Activated CD8-positive, alpha-beta T cell treated with anti-CD3 and anti-CD28 coated beads for 36 hours (primary cell): ENCODE data around the gene SURF2. TPM values are rescaled to one million over a fixed set of nuclear protein-coding genes. Genes with fewer than 3 reads are reported as not detected.

Source experiments
- ATAC-seq: fragments of 200-7000 bp; cut with Tn5 transposase; one replicate; pipeline ENCODE4 v1.10.0; 2021; ENCODE audit warnings: mild to moderate bottlenecking, moderate library complexity
- CTCF ChIA-PET: fragments of 350-600 bp; sonication (Branson Sonifier 250); formaldehyde crosslinking; loops from one replicate; lab custom pipeline; 2021; ENCODE audit warnings: antibody characterized with exemption; lab: Charles Lee
- POLR2A ChIA-PET: fragments of 350-600 bp; sonication (Branson Sonifier 250); formaldehyde crosslinking; loops from one replicate; lab custom pipeline; 2021; ENCODE audit warnings: antibody characterized with exemption; lab: Charles Lee
- DNase-seq: peaks from one replicate; pipeline ENCODE4 v3.0.0-alpha.2; 2020
- H3K27ac Mint-ChIP-seq: one replicate; pipeline ENCODE4 v1.8.0; 2021; ENCODE audit warnings: mild to moderate bottlenecking, mixed read lengths
- H3K27me3 Mint-ChIP-seq: one replicate; pipeline ENCODE4 v1.8.0; 2021; ENCODE audit warnings: mixed read lengths
- H3K36me3 Mint-ChIP-seq: one replicate; pipeline ENCODE4 v1.8.0; 2021; ENCODE audit warnings: low read depth, mixed read lengths
- H3K4me1 Mint-ChIP-seq: one replicate; pipeline ENCODE4 v1.8.0; 2021; ENCODE audit warnings: low read depth, mixed read lengths
- H3K4me3 Mint-ChIP-seq: one replicate; pipeline ENCODE4 v1.8.0; 2021; ENCODE audit warnings: mild to moderate bottlenecking, moderate library complexity, mixed read lengths
- H3K9me3 Mint-ChIP-seq: one replicate; pipeline ENCODE4 v1.8.0; 2021; ENCODE audit warnings: mixed read lengths
- CTCF ChIP-seq: fragments of 200-600 bp; IDR thresholded peaks from one replicate; pipeline ENCODE4 v1.8.0; 2022; ENCODE audit warnings: antibody characterized with exemption, mild to moderate bottlenecking
- intact Hi-C: fragments of 100-400 bp; cut with micrococcal nuclease; formaldehyde crosslinking; loops from one replicate; pipeline ENCODE4 v1.10.0; 2022
- total RNA-seq, 2 experiments: library from RNA; stranded (reverse); gene quantifications; one replicate each; pipeline ENCODE4 v1.2.3, GENCODE V29; 2021

SURF2 gene
- total RNA-seq, 2 experiments from 2014 or later, result 14.6 to 21.5 TPM

GRCh38 chr9:133335924-133336811 is 20.2 kb upstream of the SURF2 start, which contains the start of gene SURF6:
SURF6 (minus strand) TSS chr9:133336188; CDS start chr9:133336132, 56 bp downstream.
- POLR2A ChIA-PET, result interaction anchor here (1.5 to 24.9 kb wide), 4 partner anchors 12 to 35 kb away, joined by 5 to 872 read pairs (median 15); partner anchors contain the start of genes MED22, RPL7A, SURF1 and SURF2
- intact Hi-C loops, result no loop called here
- DNase-seq (peak; percentile 95), ATAC-seq (peak; percentile 96)
- H3K4me1 Mint-ChIP-seq, result peaks cover 48% of the 10 kb centered on the region
- no peaks in the 10 kb centered on the region for H3K9me3 Mint-ChIP-seq
- H3K36me3 Mint-ChIP-seq, result peaks cover 78% of the 10 kb centered on the region
- peak within 1 kb of the TSS; percentile 97 for H3K4me3 Mint-ChIP-seq
- CTCF ChIA-PET, result interaction anchor here (2.0 kb wide), 1 partner anchor 97 kb away, joined by 5 read pairs; no protein-coding TSS in a partner anchor
- H3K27me3 Mint-ChIP-seq, result no peaks in the 10 kb centered on the region
- H3K27ac Mint-ChIP-seq, result peak within 1 kb of the TSS; percentile 94
- TF ChIP-seq CTCF, result no peak

GRCh38 chr9:133339641-133340040 is 16.7 kb upstream of the SURF2 start:
- no peaks in the 10 kb centered on the region for H3K9me3 Mint-ChIP-seq
- peaks cover 63% of the 10 kb centered on the region for H3K36me3 Mint-ChIP-seq
- TF ChIP-seq CTCF, result no peak
- ATAC-seq (no peak), DNase-seq (no peak)
- CTCF ChIA-PET, result interaction anchor here (0.7 to 1.9 kb wide), 7 partner anchors 8 to 140 kb away, joined by 3 to 7 read pairs (median 3); partner anchors contain the start of genes MED22 and RPL7A
- intact Hi-C loops, result no loop called here
- H3K27ac Mint-ChIP-seq, result peak overlapping the region; percentile 78
- no peak overlapping the region for H3K4me3 Mint-ChIP-seq
- POLR2A ChIA-PET, result interaction anchor here (24.9 kb wide), 1 partner anchor 22 kb away, joined by 872 read pairs; the partner anchor contains the start of genes MED22, RPL7A, SURF1 and SURF2
- peaks cover 40% of the 10 kb centered on the region for H3K4me1 Mint-ChIP-seq
- H3K27me3 Mint-ChIP-seq, result no peaks in the 10 kb centered on the region

- no peak for ATAC-seq
- intact Hi-C loops, result no loop called here
- Mint-ChIP-seq H3K27ac (peak overlapping the region; percentile 78), H3K9me3 (no peaks in the 10 kb centered on the region), H3K4me3 (no peak overlapping the region), H3K27me3 (no peaks in the 10 kb centered on the region), H3K4me1 (peaks cover 37% of the 10 kb centered on the region), H3K36me3 (peaks cover 58% of the 10 kb centered on the region)
- no peak for TF ChIP-seq CTCF
- ChIA-PET POLR2A (interaction anchor here (24.9 kb wide), 1 partner anchor 21 kb away, joined by 872 read pairs; the partner anchor contains the start of genes MED22, RPL7A, SURF1 and SURF2), CTCF (interaction anchor here (0.7 to 1.9 kb wide), 7 partner anchors 8 to 140 kb away, joined by 3 to 7 read pairs (median 3); partner anchors contain the start of genes MED22 and RPL7A)
- no peak for DNase-seq
These were observed 16.1 kb upstream of the SURF2 start for GRCh38 chr9:133340256-133340655.

GRCh38 chr9:133340916-133341315 is 15.4 kb upstream of the SURF2 start:
- Mint-ChIP-seq H3K9me3 (no peaks in the 10 kb centered on the region), H3K4me3 (no peak overlapping the region), H3K4me1 (peaks cover 36% of the 10 kb centered on the region), H3K27me3 (no peaks in the 10 kb centered on the region), H3K36me3 (peaks cover 57% of the 10 kb centered on the region), H3K27ac (peak overlapping the region; percentile 78)
- ATAC-seq, result no peak
- no peak for TF ChIP-seq CTCF
- intact Hi-C loops, result no loop called here
- ChIA-PET CTCF (interaction anchor here (0.9 to 1.9 kb wide), 4 partner anchors 10 to 155 kb away, joined by 3 to 7 read pairs (median 4); no protein-coding TSS in a partner anchor), POLR2A (interaction anchor here (24.9 kb wide), 1 partner anchor 21 kb away, joined by 872 read pairs; the partner anchor contains the start of genes MED22, RPL7A, SURF1 and SURF2)
- DNase-seq, result no peak
